GM19099 (cell line): Measurements from ENCODE around the gene PPARG.

Experiments used
- POLR2A ChIP-seq: IDR thresholded peaks from 3 replicates; pipeline ENCODE4 v1.6.1; 2011; ENCODE audit warnings: low read depth; ENCODE audit not compliant: insufficient read length; ENCODE audit errors: extremely low read depth

The PPARG gene

GRCh38 chr3:12462159-12462947 is 173.5 kb downstream of the PPARG start:
- TF ChIP-seq POLR2A: no peak

- TF ChIP-seq POLR2A: no peak
These were observed 174.8 kb downstream of the PPARG start for GRCh38 chr3:12463686-12464085.

- TF ChIP-seq POLR2A: no peak
These were observed 175.3 kb downstream of the PPARG start for GRCh38 chr3:12464181-12464580.

GRCh38 chr3:12465151-12465835 is 176.4 kb downstream of the PPARG start:
- no peak for TF ChIP-seq POLR2A

- no peak for TF ChIP-seq POLR2A
These were observed 177.0 kb downstream of the PPARG start for GRCh38 chr3:12465836-12466225.

GRCh38 chr3:12467746-12468145 is 178.9 kb downstream of the PPARG start:
- TF ChIP-seq POLR2A: no peak

- no peak for TF ChIP-seq POLR2A
These were observed 179.4 kb downstream of the PPARG start for GRCh38 chr3:12468276-12468675.

GRCh38 chr3:12468757-12469156 is 179.9 kb downstream of the PPARG start:
- no peak for TF ChIP-seq POLR2A

- TF ChIP-seq POLR2A: no peak
These were observed 181.2 kb downstream of the PPARG start for GRCh38 chr3:12470111-12470510.

- TF ChIP-seq POLR2A: no peak
These were observed 181.8 kb downstream of the PPARG start for GRCh38 chr3:12470680-12471079.

GRCh38 chr3:12471241-12471640 is 182.4 kb downstream of the PPARG start:
- TF ChIP-seq POLR2A: no peak

GRCh38 chr3:12472000-12472610 is 183.2 kb downstream of the PPARG start:
- no peak for TF ChIP-seq POLR2A

GRCh38 chr3:12472796-12473195 is 183.9 kb downstream of the PPARG start:
- no peak for TF ChIP-seq POLR2A

- TF ChIP-seq POLR2A: no peak
These were observed 184.6 kb downstream of the PPARG start for GRCh38 chr3:12473511-12473910.

GRCh38 chr3:12476238-12476897 is 187.5 kb downstream of the PPARG start:
- no peak for TF ChIP-seq POLR2A
